ENCODE results near the gene THOC6.

DNA sequence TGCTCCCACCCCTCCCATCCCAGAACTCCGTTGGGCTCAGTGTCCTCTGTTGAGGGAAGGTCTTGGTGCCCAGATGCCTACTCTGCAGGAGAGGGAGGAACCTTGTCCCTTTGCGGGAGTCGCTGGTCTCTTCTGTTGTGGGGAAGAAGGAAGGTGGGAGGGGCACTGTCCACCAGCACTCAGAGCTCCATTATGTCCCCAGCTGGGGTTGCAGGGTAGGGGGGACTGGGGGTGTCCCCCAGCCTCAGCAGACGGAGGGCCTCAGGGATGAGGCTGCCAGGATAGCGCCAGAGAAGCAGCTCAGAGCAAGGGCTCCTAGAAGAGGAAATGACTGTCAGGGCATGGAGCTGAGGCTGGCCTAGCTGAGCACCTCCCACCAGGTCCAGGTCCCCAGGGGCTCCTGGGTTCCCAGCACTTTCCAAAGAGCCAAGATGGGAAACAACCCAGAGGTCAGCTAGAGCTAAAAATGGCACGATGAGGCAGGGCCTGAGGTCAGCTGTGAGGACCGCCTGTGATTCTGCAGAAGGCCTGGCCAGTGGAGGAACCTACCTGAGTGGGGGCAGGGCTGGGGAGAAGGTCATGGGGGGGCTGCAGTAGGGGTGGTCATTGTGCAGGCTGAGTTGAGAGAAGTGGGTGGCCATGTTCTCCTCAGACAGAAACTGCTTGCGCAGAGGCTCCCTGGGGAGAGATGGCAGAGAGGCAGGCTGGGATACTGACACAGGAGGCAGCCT, 986 bp upstream of the THOC6 start:
- TF ChIP-seq, protein P1, sequence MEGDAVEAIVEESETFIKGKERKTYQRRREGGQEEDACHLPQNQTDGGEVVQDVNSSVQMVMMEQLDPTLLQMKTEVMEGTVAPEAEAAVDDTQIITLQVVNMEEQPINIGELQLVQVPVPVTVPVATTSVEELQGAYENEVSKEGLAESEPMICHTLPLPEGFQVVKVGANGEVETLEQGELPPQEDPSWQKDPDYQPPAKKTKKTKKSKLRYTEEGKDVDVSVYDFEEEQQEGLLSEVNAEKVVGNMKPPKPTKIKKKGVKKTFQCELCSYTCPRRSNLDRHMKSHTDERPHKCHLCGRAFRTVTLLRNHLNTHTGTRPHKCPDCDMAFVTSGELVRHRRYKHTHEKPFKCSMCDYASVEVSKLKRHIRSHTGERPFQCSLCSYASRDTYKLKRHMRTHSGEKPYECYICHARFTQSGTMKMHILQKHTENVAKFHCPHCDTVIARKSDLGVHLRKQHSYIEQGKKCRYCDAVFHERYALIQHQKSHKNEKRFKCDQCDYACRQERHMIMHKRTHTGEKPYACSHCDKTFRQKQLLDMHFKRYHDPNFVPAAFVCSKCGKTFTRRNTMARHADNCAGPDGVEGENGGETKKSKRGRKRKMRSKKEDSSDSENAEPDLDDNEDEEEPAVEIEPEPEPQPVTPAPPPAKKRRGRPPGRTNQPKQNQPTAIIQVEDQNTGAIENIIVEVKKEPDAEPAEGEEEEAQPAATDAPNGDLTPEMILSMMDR (IDR thresholded peaks at IDR 0.05): no peak
- TF ChIP-seq POLR2A (IDR thresholded peaks at IDR 0.05): no peak

Measured in thyroid gland (tissue), 4 donors.